SK-N-SH treated with all-trans-retinoic acid at 6 μM for 48 hours (cell line): ENCODE results near the gene SP3.

Source experiments
- ARNTL ChIP-seq: fragments of 450-650 bp; formaldehyde crosslinking; IDR thresholded peaks from 2 replicates; pipeline ENCODE4 v1.5.0; 2020; ENCODE audit warnings: low read depth, mild to moderate bottlenecking, moderate library complexity, borderline replicate concordance
- CSDC2 ChIP-seq: fragments of 250-450 bp; sonication (Bioruptor Pico); IDR thresholded peaks from 2 replicates; pipeline ENCODE4 v1.5.0; 2020; ENCODE audit warnings: mild to moderate bottlenecking, moderate library complexity
- ESRRG ChIP-seq: fragments of 250-450 bp; sonication (Bioruptor Pico); IDR thresholded peaks from 2 replicates; pipeline ENCODE4 v1.6.1; 2021; ENCODE audit warnings: mild to moderate bottlenecking
- GLIS3 ChIP-seq: fragments of 250-450 bp; sonication (Bioruptor Pico); IDR thresholded peaks from 2 replicates; pipeline ENCODE4 v1.5.0; 2020; ENCODE audit warnings: mild to moderate bottlenecking, moderate library complexity
- ISL1 ChIP-seq: fragments of 250-450 bp; sonication (Bioruptor Pico); IDR thresholded peaks from 2 replicates; pipeline ENCODE4 v2.1.2; 2022; ENCODE audit warnings: mild to moderate bottlenecking, moderate library complexity
- OSR1 ChIP-seq: fragments of 250-450 bp; sonication (Bioruptor Pico); IDR thresholded peaks from 2 replicates; pipeline ENCODE4 v1.8.0; 2022; ENCODE audit warnings: moderate library complexity, mild to moderate bottlenecking, inconsistent platforms
- PPARA ChIP-seq: fragments of 250-450 bp; sonication (Bioruptor Pico); IDR thresholded peaks from 2 replicates; pipeline ENCODE4 v1.5.0; 2020; ENCODE audit warnings: mild to moderate bottlenecking, borderline replicate concordance
- RARB ChIP-seq: fragments of 250-450 bp; sonication (Bioruptor Pico); IDR thresholded peaks from 2 replicates; pipeline ENCODE4 v1.8.0; 2021; ENCODE audit warnings: mild to moderate bottlenecking, moderate library complexity
- SNAI2 ChIP-seq: fragments of 250-450 bp; sonication (Bioruptor Pico); IDR thresholded peaks from 2 replicates; pipeline ENCODE4 v1.5.0; 2020; ENCODE audit warnings: mild to moderate bottlenecking, moderate library complexity
- ZFP3 ChIP-seq: fragments of 250-450 bp; sonication (Bioruptor Pico); IDR thresholded peaks from 2 replicates; pipeline ENCODE4 v1.5.0; 2020; ENCODE audit warnings: mild to moderate bottlenecking, moderate library complexity
- ZFP30 ChIP-seq: fragments of 450-650 bp; formaldehyde crosslinking; IDR thresholded peaks from 2 replicates; pipeline ENCODE4 v1.5.0; 2022; ENCODE audit warnings: mild to moderate bottlenecking, moderate library complexity
- TF ChIP-seq, protein P1 (sequence below): fragments of 250-450 bp; sonication (Bioruptor Pico); IDR thresholded peaks from 2 replicates; pipeline ENCODE4 v1.8.0; 2021; ENCODE audit warnings: low read depth, mild to moderate bottlenecking, moderate library complexity, borderline replicate concordance
- TF ChIP-seq, protein P2 (sequence below): fragments of 250-450 bp; sonication (Bioruptor Pico); IDR thresholded peaks from 2 replicates; pipeline ENCODE4 v1.8.0; 2020; ENCODE audit warnings: mild to moderate bottlenecking, moderate library complexity, borderline replicate concordance
- TF ChIP-seq, protein P3 (sequence below): fragments of 250-450 bp; sonication (Bioruptor Pico); IDR thresholded peaks from 2 replicates; pipeline ENCODE4 v1.5.1; 2020; ENCODE audit warnings: low read depth, mild to moderate bottlenecking, moderate library complexity

GRCh38 chr2:174005801-174006419 is 40.7 kb upstream of the SP3 start:
- no peak for TF ChIP-seq RARB (CRISPR knock-in tag)
- no peak for TF ChIP-seq ZFP3
- TF ChIP-seq ESRRG (CRISPR knock-in tag): no peak
- TF ChIP-seq, protein P1, sequence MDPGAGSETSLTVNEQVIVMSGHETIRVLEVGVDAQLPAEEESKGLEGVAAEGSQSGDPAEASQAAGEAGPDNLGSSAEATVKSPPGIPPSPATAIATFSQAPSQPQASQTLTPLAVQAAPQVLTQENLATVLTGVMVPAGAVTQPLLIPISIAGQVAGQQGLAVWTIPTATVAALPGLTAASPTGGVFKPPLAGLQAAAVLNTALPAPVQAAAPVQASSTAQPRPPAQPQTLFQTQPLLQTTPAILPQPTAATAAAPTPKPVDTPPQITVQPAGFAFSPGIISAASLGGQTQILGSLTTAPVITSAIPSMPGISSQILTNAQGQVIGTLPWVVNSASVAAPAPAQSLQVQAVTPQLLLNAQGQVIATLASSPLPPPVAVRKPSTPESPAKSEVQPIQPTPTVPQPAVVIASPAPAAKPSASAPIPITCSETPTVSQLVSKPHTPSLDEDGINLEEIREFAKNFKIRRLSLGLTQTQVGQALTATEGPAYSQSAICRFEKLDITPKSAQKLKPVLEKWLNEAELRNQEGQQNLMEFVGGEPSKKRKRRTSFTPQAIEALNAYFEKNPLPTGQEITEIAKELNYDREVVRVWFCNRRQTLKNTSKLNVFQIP (CRISPR knock-in tag): no peak
- TF ChIP-seq, protein P2, sequence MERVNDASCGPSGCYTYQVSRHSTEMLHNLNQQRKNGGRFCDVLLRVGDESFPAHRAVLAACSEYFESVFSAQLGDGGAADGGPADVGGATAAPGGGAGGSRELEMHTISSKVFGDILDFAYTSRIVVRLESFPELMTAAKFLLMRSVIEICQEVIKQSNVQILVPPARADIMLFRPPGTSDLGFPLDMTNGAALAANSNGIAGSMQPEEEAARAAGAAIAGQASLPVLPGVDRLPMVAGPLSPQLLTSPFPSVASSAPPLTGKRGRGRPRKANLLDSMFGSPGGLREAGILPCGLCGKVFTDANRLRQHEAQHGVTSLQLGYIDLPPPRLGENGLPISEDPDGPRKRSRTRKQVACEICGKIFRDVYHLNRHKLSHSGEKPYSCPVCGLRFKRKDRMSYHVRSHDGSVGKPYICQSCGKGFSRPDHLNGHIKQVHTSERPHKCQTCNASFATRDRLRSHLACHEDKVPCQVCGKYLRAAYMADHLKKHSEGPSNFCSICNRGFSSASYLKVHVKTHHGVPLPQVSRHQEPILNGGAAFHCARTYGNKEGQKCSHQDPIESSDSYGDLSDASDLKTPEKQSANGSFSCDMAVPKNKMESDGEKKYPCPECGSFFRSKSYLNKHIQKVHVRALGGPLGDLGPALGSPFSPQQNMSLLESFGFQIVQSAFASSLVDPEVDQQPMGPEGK (CRISPR knock-in tag): no peak
- TF ChIP-seq ARNTL: no peak
- no peak for TF ChIP-seq CSDC2 (CRISPR knock-in tag)
- no peak for TF ChIP-seq PPARA (CRISPR knock-in tag)
- TF ChIP-seq ISL1 (CRISPR knock-in tag): no peak
- no peak for TF ChIP-seq ZFP30 (CRISPR knock-in tag)
- no peak for TF ChIP-seq GLIS3 (CRISPR knock-in tag)
- no peak for TF ChIP-seq OSR1
- TF ChIP-seq, protein P3, sequence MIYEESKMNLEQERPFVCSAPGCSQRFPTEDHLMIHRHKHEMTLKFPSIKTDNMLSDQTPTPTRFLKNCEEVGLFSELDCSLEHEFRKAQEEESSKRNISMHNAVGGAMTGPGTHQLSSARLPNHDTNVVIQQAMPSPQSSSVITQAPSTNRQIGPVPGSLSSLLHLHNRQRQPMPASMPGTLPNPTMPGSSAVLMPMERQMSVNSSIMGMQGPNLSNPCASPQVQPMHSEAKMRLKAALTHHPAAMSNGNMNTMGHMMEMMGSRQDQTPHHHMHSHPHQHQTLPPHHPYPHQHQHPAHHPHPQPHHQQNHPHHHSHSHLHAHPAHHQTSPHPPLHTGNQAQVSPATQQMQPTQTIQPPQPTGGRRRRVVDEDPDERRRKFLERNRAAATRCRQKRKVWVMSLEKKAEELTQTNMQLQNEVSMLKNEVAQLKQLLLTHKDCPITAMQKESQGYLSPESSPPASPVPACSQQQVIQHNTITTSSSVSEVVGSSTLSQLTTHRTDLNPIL: no peak
- no peak for TF ChIP-seq SNAI2 (CRISPR knock-in tag)
